H1 (cell line): ENCODE measurements around the gene NDUFB3. TPM values are rescaled to one million over a fixed set of nuclear protein-coding genes. Genes with fewer than 3 reads are reported as not detected.

Source experiments
- CHD7 ChIP-seq: fragments of 300-600 bp; sonication (generic); IDR thresholded peaks from 2 replicates; pipeline ENCODE4 v1.7.1; 2012; ENCODE audit warnings: low read length, moderate library complexity, mild to moderate bottlenecking, inconsistent platforms; ENCODE audit not compliant: insufficient replicate concordance
- EP300 ChIP-seq, 2 experiments: IDR thresholded peaks; 1 replicate in 1 of 2; 2 replicates in 1 of 2; pipeline ENCODE4 v1.6.1; 2011 to 2012; ENCODE audit warnings: low read depth in 2 of 2, low read length in 2 of 2, mild to moderate bottlenecking in 2 of 2, borderline replicate concordance in 1 of 2, inconsistent platforms in 1 of 2, moderate library complexity in 1 of 2
- SIX5 ChIP-seq: IDR thresholded peaks from 2 replicates; pipeline ENCODE4 v1.6.1; 2011; ENCODE audit warnings: mild to moderate bottlenecking, low read depth, low read length
- TBP ChIP-seq: IDR thresholded peaks from 2 replicates; pipeline ENCODE4 v1.6.1; 2011; ENCODE audit warnings: low read depth, low read length, improper control_type of control experiment
- polyA plus RNA-seq, 7 experiments: library from polyadenylated mRNA; depleted of rRNA in 3 of 7; stranded (reverse) in 5 of 7; unstranded in 2 of 7; fragments of >200 nt in 5 of 7; fragments of 200-250 nt in 2 of 7; gene quantifications; 1 replicate in 5 of 7; 2 replicates in 1 of 7; 4 replicates in 1 of 7; pipeline versions ENCODE4 v1.2.1 to v1.2.3, GENCODE V29; 2011 to 2013; ENCODE audit warnings: missing spikeins in 2 of 7, mixed read lengths in 2 of 7
- total RNA-seq: library from RNA; stranded (reverse); fragmentation: NEBNext Ultra II Directional; extraction: Animal tissue kit (Norgen Biotek cat#: 25700); gene quantifications from 2 replicates; pipeline ENCODE4 v1.2.1, GENCODE V29; 2021

NDUFB3 gene
- total and polyA plus RNA-seq, 2 of the 8 experiments (the other 6 are each of a cell fraction or from before 2014, with no cell fraction given) = 38.2 to 55.3 TPM

GRCh38 chr2:201118961-201119854 lies 47.4 kb downstream of the NDUFB3 start (continued):
- no peak for TF ChIP-seq CHD7
- no peak for TF ChIP-seq SIX5
- no peak for TF ChIP-seq EP300 (IDR thresholded peaks at IDR 0.05; ENCODE audit: borderline replicate concordance in 1 of 2, low read depth in 2 of 2, low read length in 2 of 2)
- no peak for TF ChIP-seq TBP
